Neural cell (in vitro differentiated cells): ENCODE data around the gene USP12. TPM values are rescaled to one million over a fixed set of nuclear protein-coding genes. Genes with fewer than 3 reads are reported as not detected.

Source experiments
- H2AFZ ChIP-seq: fragments of 200-600, 300-800 bp; sonication (generic), shearing (Covaris generic); 2 replicates; pipeline ENCODE4 v1.6.0; 2014; ENCODE audit warnings: low read depth, mild to moderate bottlenecking, antibody characterized with exemption, low read length, moderate library complexity
- H3F3A ChIP-seq: fragments of 200-600 bp; shearing (Covaris generic); 2 replicates; pipeline ENCODE4 v1.6.1; 2016; ENCODE audit warnings: mild to moderate bottlenecking, moderate library complexity, mixed read lengths, antibody characterized with exemption, low read length; ENCODE audit not compliant: insufficient read depth, poor library complexity, severe bottlenecking
- H3K27ac ChIP-seq: fragments of 200-600, 300-800 bp; sonication (generic), shearing (Covaris generic); 2 replicates; pipeline ENCODE4 v1.5.1; 2014; ENCODE audit warnings: mild to moderate bottlenecking, low read length, moderate library complexity
- H3K27me3 ChIP-seq: fragments of 300-800, 200-600 bp; sonication (generic), shearing (Covaris generic); 2 replicates; pipeline ENCODE4 v1.6.0; 2014; ENCODE audit warnings: mild to moderate bottlenecking, low read depth, low read length, moderate library complexity; ENCODE audit not compliant: insufficient read depth
- H3K36me3 ChIP-seq: fragments of 300-800, 200-600 bp; sonication (generic), shearing (Covaris generic); 2 replicates; pipeline ENCODE4 v1.5.1; 2014; ENCODE audit warnings: mild to moderate bottlenecking, antibody characterized with exemption, low read length, moderate library complexity; ENCODE audit not compliant: insufficient read depth
- H3K4me2 ChIP-seq: fragments of 300-800, 200-600 bp; sonication (generic), shearing (Covaris generic); 2 replicates; pipeline ENCODE4 v1.6.0; 2014; ENCODE audit warnings: mild to moderate bottlenecking, low read length
- H3K4me3 ChIP-seq: fragments of 300-800, 200-600 bp; sonication (generic), shearing (Covaris generic); 2 replicates; pipeline ENCODE4 v1.5.1; 2014; ENCODE audit warnings: mild to moderate bottlenecking, low read length, moderate library complexity
- H3K79me2 ChIP-seq: fragments of 200-600 bp; shearing (Covaris generic); replicated peaks from 2 replicates; pipeline ENCODE4 v1.6.0; 2014; ENCODE audit warnings: mild to moderate bottlenecking, low read length, moderate library complexity; ENCODE audit not compliant: insufficient read depth
- H3K9ac ChIP-seq: fragments of 300-800, 200-600 bp; sonication (generic), shearing (Covaris generic); 2 replicates; pipeline ENCODE4 v1.6.1; 2016; ENCODE audit warnings: mild to moderate bottlenecking, low read length, mixed read lengths
- H3K9me2 ChIP-seq: fragments of 200-600 bp; shearing (Covaris generic); 2 replicates; pipeline ENCODE4 v1.6.1; 2016; ENCODE audit warnings: mild to moderate bottlenecking, low read length, mixed read lengths; ENCODE audit not compliant: insufficient read depth
- H3K9me3 ChIP-seq: fragments of 200-600, 300-800 bp; sonication (generic), shearing (Covaris generic); 2 replicates; pipeline ENCODE4 v1.6.1; 2016; ENCODE audit warnings: mild to moderate bottlenecking, mixed run types, low read length, moderate library complexity, mixed read lengths
- H4K20me1 ChIP-seq: fragments of 200-600 bp; shearing (Covaris generic); 2 replicates; pipeline ENCODE4 v1.6.1; 2016; ENCODE audit warnings: mild to moderate bottlenecking, mixed run types; ENCODE audit not compliant: insufficient read depth
- CTCF ChIP-seq: fragments of 450-650 bp; IDR thresholded peaks from 2 replicates; pipeline ENCODE4 v1.5.1; 2014; ENCODE audit warnings: antibody characterized with exemption, mild to moderate bottlenecking, moderate library complexity; ENCODE audit not compliant: poor library complexity, severe bottlenecking
- EP300 ChIP-seq: fragments of 450-650 bp; conservative IDR thresholded peaks from 2 replicates; pipeline ENCODE4 v1.6.1; 2014; ENCODE audit warnings: antibody characterized with exemption, mild to moderate bottlenecking, moderate library complexity; ENCODE audit not compliant: poor library complexity, severe bottlenecking
- EZH2 ChIP-seq: fragments of 200-600, 300-800 bp; shearing (Covaris generic), sonication (generic); IDR thresholded peaks from 2 replicates; pipeline ENCODE4 v1.6.1; 2014; ENCODE audit warnings: antibody characterized with exemption, low read length, borderline replicate concordance, mild to moderate bottlenecking; ENCODE audit not compliant: insufficient read depth, poor library complexity, severe bottlenecking
- MXI1 ChIP-seq: fragments of 450-650 bp; conservative IDR thresholded peaks from 2 replicates; pipeline ENCODE4 v1.6.1; 2014; ENCODE audit warnings: antibody characterized with exemption, mild to moderate bottlenecking; ENCODE audit not compliant: poor library complexity, severe bottlenecking
- POLR2AphosphoS5 ChIP-seq: IDR thresholded peaks from 2 replicates; pipeline ENCODE4 v1.6.1; 2012
- RAD21 ChIP-seq: fragments of 450-650 bp; conservative IDR thresholded peaks from 2 replicates; pipeline ENCODE4 v1.6.1; 2014; ENCODE audit warnings: antibody characterized with exemption, mild to moderate bottlenecking, moderate library complexity
- REST ChIP-seq: IDR thresholded peaks from 2 replicates; pipeline ENCODE4 v1.6.1; 2012; ENCODE audit warnings: borderline replicate concordance
- SMC3 ChIP-seq: fragments of 450-650 bp; conservative IDR thresholded peaks from 2 replicates; pipeline ENCODE4 v1.6.1; 2014; ENCODE audit warnings: antibody characterized with exemption, mild to moderate bottlenecking, moderate library complexity; ENCODE audit not compliant: poor library complexity
- TAF1 ChIP-seq: IDR thresholded peaks from 2 replicates; pipeline ENCODE4 v1.6.1; 2012; ENCODE audit warnings: low read depth
- polyA plus RNA-seq: library from polyadenylated mRNA; depleted of rRNA; stranded (reverse); fragments of >200 nt; gene quantifications from 2 replicates; pipeline ENCODE4 v1.2.3, GENCODE V29; 2014

USP12 gene
- polyA plus RNA-seq, 1 donor from 2014 or later: 26.2 TPM

- H3K9me3 ChIP-seq: no peaks in the 10 kb centered on the region
- TF ChIP-seq RAD21 (no peak), MXI1 (no peak), CTCF (no peak), TAF1 (no peak), EZH2 (no peak), POLR2AphosphoS5 (no peak), EP300 (no peak), SMC3 (no peak), REST (no peak)
- no peaks in the 10 kb centered on the region for H4K20me1 ChIP-seq
- no peak overlapping the region for H3K27ac ChIP-seq
- no peaks in the 10 kb centered on the region for H3K27me3 ChIP-seq
- H3K9me2 ChIP-seq: no peaks in the 10 kb centered on the region
- H3K4me2 ChIP-seq: no peak overlapping the region
- no peaks in the 10 kb centered on the region for H3F3A ChIP-seq
- H3K36me3 ChIP-seq: no peaks in the 10 kb centered on the region
- no peak overlapping the region for H3K4me3 ChIP-seq
- no peak overlapping the region for H3K9ac ChIP-seq
- H3K79me2 ChIP-seq: no peaks in the 10 kb centered on the region
- H2AFZ ChIP-seq: no peak overlapping the region
These were observed 153.2 kb downstream of the USP12 start for GRCh38 chr13:27018344-27018861.

- H3K4me3 ChIP-seq: no peak overlapping the region
- TF ChIP-seq MXI1 (no peak), SMC3 (no peak), EZH2 (no peak), TAF1 (no peak), REST (no peak), EP300 (no peak), RAD21 (no peak), POLR2AphosphoS5 (no peak), CTCF (no peak)
- no peaks in the 10 kb centered on the region for H4K20me1 ChIP-seq
- H3K27ac ChIP-seq: no peak overlapping the region
- H3K9me2 ChIP-seq: no peaks in the 10 kb centered on the region
- no peak overlapping the region for H3K4me2 ChIP-seq
- H3F3A ChIP-seq: no peaks in the 10 kb centered on the region
- no peaks in the 10 kb centered on the region for H3K27me3 ChIP-seq
- no peaks in the 10 kb centered on the region for H3K9me3 ChIP-seq
- no peaks in the 10 kb centered on the region for H3K36me3 ChIP-seq
- no peaks in the 10 kb centered on the region for H3K79me2 ChIP-seq
- no peak overlapping the region for H2AFZ ChIP-seq
- H3K9ac ChIP-seq: no peak overlapping the region
These were observed 154.7 kb downstream of the USP12 start for GRCh38 chr13:27016875-27017274.
